ENCODE data around the gene UNC5CL.
"Not testable (repeated sequence)": the region's sequence is repeated elsewhere in the genome, so short reads cannot be mapped to it uniquely, and the experiment has no call there.

- TF ChIP-seq CTCF (IDR thresholded peaks at IDR 0.05) (peak in 3 of 4 experiments; percentile 42 to 62 (median 60)), POLR2AphosphoS5 (IDR thresholded peaks at IDR 0.05) (peak; percentile 10)
- not testable (repeated sequence) for TF ChIP-seq POLR2A (IDR thresholded peaks at IDR 0.05)
Observed at GRCh38 chr6:41006217-41006616, 32.8 kb downstream of the UNC5CL start.
